ENCODE measurements around the gene BCAS3. TPM values are rescaled to one million over a fixed set of nuclear protein-coding genes. Genes with fewer than 3 reads are reported as not detected.

BCAS3 gene
- total and polyA plus RNA-seq, 11 donors = 4.5 to 23.5 (median 17.9) TPM

- no peak for ATAC-seq
- H3K4me3 ChIP-seq = no peak overlapping the region
- intact Hi-C loops (cut with DNase I) = no loop called here
- H3K36me3 ChIP-seq = peaks cover 0 to 6% (median 0%) of the 10 kb centered on the region in 9 donors
- peaks cover 0 to 19% (median 7%) of the 10 kb centered on the region in 12 donors for H3K9me3 ChIP-seq
- peaks cover 0 to 7% (median 0%) of the 10 kb centered on the region in 12 donors for H3K4me1 ChIP-seq
- WGBS, 4 donors = 83 to 85% (median 84%) methylated on average over 2 of the region's 2 CpGs
- no peaks in the 10 kb centered on the region for H3K27me3 ChIP-seq
- H3K27ac ChIP-seq = no peak overlapping the region
- TF ChIP-seq POLR2A (IDR thresholded peaks at IDR 0.05) (no peak), CTCF (IDR thresholded peaks at IDR 0.05) (no peak)
- no peak for DNase-seq
These were observed 70.6 kb downstream of the BCAS3 start for GRCh38 chr17:60748204-60748603.

- ATAC-seq = no peak
These were observed 71.4 kb downstream of the BCAS3 start for GRCh38 chr17:60749050-60749449.

DNA sequence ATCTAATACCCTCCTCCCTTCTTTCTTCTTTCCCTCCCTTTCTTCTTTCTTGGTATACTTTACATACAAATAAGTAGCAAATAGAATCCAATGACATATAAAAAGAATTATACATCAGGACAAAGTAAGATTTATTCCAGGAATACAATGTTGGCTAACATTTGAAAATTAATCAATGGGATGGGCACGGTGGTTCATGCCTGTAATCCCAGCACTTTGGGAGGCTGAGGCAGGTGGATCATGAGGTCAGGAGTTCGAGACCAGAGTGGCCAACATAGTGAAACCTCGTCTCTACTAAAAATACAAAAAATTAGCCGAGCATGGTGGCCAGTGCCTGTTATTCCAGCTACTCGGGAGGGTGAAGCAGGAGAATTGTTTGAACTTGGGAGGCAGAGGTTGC is 72.1 kb downstream of the BCAS3 start:
- Histone ChIP-seq H3K27me3 (no peaks in the 10 kb centered on the region), H3K27ac (no peak overlapping the region), H3K4me1 (no peaks in the 10 kb centered on the region), H3K9me3 (peaks cover 0 to 19% (median 7%) of the 10 kb centered on the region in 12 donors), H3K36me3 (peaks cover 0 to 6% (median 0%) of the 10 kb centered on the region in 9 donors), H3K4me3 (no peak overlapping the region)
- no peak for TF ChIP-seq CTCF (IDR thresholded peaks at IDR 0.05)
- TF ChIP-seq POLR2A (IDR thresholded peaks at IDR 0.05) = no peak
- WGBS, 4 donors = 89 to 98% (median 96%) methylated on average over 5 of the region's 5 CpGs
- no peak for ATAC-seq
- DNase-seq = no peak
- intact Hi-C loops (cut with DNase I) = no loop called here

More at GRCh38 chr17:60749050-60749449, 71.4 kb downstream of the BCAS3 start:
- H3K9me3 ChIP-seq = peaks cover 0 to 19% (median 7%) of the 10 kb centered on the region in 12 donors
- H3K27me3 ChIP-seq = no peaks in the 10 kb centered on the region
- no peak for TF ChIP-seq CTCF (IDR thresholded peaks at IDR 0.05)
- no peak for TF ChIP-seq POLR2A (IDR thresholded peaks at IDR 0.05)
- intact Hi-C loops (cut with DNase I) = no loop called here
- H3K36me3 ChIP-seq = peaks cover 0 to 6% (median 0%) of the 10 kb centered on the region in 9 donors
- no peak for DNase-seq
- H3K27ac ChIP-seq = no peak overlapping the region
- WGBS, 4 donors = 84 to 92% (median 88%) methylated on average over 4 of the region's 4 CpGs
- H3K4me3 ChIP-seq = no peak overlapping the region
- H3K4me1 ChIP-seq = peaks cover 0 to 6% (median 0%) of the 10 kb centered on the region in 12 donors

DNA sequence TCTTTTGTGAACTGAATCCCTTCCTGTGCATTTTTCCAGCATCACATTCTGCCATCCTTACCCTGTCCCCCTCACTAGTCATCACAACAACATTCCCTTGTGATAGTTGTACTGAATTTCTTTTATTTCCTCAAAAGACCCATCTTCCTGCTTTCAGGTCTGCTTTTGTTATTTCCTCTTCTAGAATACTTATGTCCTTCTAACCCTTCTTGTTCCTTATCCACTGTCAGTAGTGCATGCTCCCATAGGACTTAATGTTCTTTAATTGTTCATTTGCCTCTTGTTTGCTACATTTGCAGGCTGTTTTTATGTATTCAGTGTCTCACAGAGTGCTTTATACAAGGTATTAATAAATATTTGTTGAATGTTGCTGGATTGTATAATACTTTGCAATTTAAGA is 73.0 kb downstream of the BCAS3 start:
- Histone ChIP-seq H3K4me3 (no peak overlapping the region), H3K4me1 (no peaks in the 10 kb centered on the region), H3K27ac (no peak overlapping the region), H3K36me3 (peaks cover 0 to 6% (median 0%) of the 10 kb centered on the region in 9 donors), H3K27me3 (no peaks in the 10 kb centered on the region), H3K9me3 (peaks cover 0 to 19% (median 7%) of the 10 kb centered on the region in 12 donors)
- TF ChIP-seq CTCF (IDR thresholded peaks at IDR 0.05) (no peak), POLR2A (IDR thresholded peaks at IDR 0.05) (no peak)
- no peak for ATAC-seq
- intact Hi-C loops (cut with DNase I) = no loop called here
- DNase-seq = no peak

Data from heart left ventricle (tissue), 16 donors.